ENCODE results near the gene ATP2C2. TPM values are rescaled to one million over a fixed set of nuclear protein-coding genes. Genes with fewer than 3 reads are reported as not detected.

The ATP2C2 gene
- total RNA-seq, 1 experiment from 2014 or later: 20.3 TPM

DNA sequence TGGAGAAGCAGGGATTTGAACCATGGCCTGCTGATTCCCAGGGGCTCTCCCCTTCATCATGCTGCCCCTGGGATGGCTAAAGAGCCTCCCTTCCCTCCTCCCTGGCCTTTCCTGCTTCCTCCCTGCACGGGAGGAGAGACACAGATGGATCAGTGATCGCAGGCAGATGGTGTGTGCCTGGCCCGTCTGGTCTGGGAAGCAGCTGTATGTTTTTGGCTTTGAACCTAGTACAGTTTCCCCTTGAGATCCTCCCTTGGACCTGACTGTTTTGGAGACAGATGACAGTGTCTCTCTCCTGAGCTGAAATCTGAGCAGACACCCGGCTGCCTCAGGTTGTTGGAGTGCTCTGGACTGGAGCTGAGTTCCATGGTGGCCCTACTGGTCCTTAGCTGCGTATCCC lies 29.0 kb upstream of the ATP2C2 start:
- intact Hi-C loops (cut with micrococcal nuclease): no loop called here
- RAD21 ChIA-PET (ENCODE audit: low non-redundant PET in 1 of 2, low total read pairs in 2 of 2, uncharacterized antibody in 2 of 2, unreplicated experiment in 2 of 2): no interaction called here
- ATAC-seq (no peak), DNase-seq (ENCODE audit: low read depth, low spot score) (no peak)
- POLR2A ChIA-PET: no interaction called here
- no peak for TF ChIP-seq SIN3A (IDR thresholded peaks at IDR 0.05; ENCODE audit: low read depth)
- TF ChIP-seq TCF7L2 (IDR thresholded peaks at IDR 0.05; ENCODE audit: borderline replicate concordance, extremely low read depth, insufficient read depth, insufficient read length): no peak
- TF ChIP-seq EZH2phosphoT487 (IDR thresholded peaks at IDR 0.05; ENCODE audit: borderline replicate concordance): no peak
- TF ChIP-seq POLR2A (IDR thresholded peaks at IDR 0.05; ENCODE audit: borderline replicate concordance, extremely low read depth, insufficient read depth, insufficient read length): no peak
- TF ChIP-seq, protein P1, sequence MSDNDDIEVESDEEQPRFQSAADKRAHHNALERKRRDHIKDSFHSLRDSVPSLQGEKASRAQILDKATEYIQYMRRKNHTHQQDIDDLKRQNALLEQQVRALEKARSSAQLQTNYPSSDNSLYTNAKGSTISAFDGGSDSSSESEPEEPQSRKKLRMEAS (IDR thresholded peaks at IDR 0.05): no peak
- no peak for TF ChIP-seq CEBPB (IDR thresholded peaks at IDR 0.05; ENCODE audit: low read depth)
- TF ChIP-seq SRF (IDR thresholded peaks at IDR 0.05; ENCODE audit: low read depth): no peak
- TF ChIP-seq, protein P2, sequence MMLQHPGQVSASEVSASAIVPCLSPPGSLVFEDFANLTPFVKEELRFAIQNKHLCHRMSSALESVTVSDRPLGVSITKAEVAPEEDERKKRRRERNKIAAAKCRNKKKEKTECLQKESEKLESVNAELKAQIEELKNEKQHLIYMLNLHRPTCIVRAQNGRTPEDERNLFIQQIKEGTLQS (IDR thresholded peaks at IDR 0.05): no peak
- no peak for TF ChIP-seq JUND (IDR thresholded peaks at IDR 0.05)
- no peak for TF ChIP-seq RAD21 (IDR thresholded peaks at IDR 0.05; ENCODE audit: low read depth)
- no peak for TF ChIP-seq EGR1 (IDR thresholded peaks at IDR 0.05; ENCODE audit: low read depth)
- no peak for TF ChIP-seq YY1 (IDR thresholded peaks at IDR 0.05; ENCODE audit: extremely low read depth, insufficient replicate concordance, low read depth, low read length)
- TF ChIP-seq ZFX (IDR thresholded peaks at IDR 0.05): no peak
- no peak for TF ChIP-seq FOSL1 (IDR thresholded peaks at IDR 0.05; ENCODE audit: low read depth)
- TF ChIP-seq POLR2AphosphoS5 (IDR thresholded peaks at IDR 0.05; ENCODE audit: low read depth, low read length): no peak
- CTCF ChIA-PET: interaction anchor here (1.4 kb wide), 1 partner anchor 62 kb away, joined by 5 read pairs; no protein-coding TSS in a partner anchor
- Histone ChIP-seq H3K4me2 (ENCODE audit: low read length) (no peak overlapping the region), H3K4me1 (ENCODE audit: control insufficient read depth in 1 of 2, insufficient read depth in 2 of 2, low read length in 2 of 2) (peaks cover 2 to 6% of the 10 kb centered on the region in 2 experiments; a peak in 1 of 4 replicates), H3K27me3 (ENCODE audit: insufficient read depth, low read length) (no peaks in the 10 kb centered on the region), H3K79me2 (ENCODE audit: insufficient read depth, low read length) (no peaks in the 10 kb centered on the region), H2AFZ (ENCODE audit: low read depth, low read length, poor library complexity, severe bottlenecking) (no peak overlapping the region), H3K4me3 (replicated peaks in 1 of 2; ENCODE audit: low read depth in 1 of 2, low read length in 2 of 2) (no peak overlapping the region), H3K9ac (ENCODE audit: low read length) (no peak overlapping the region), H4K20me1 (ENCODE audit: insufficient read depth) (no peaks in the 10 kb centered on the region), H3K9me3 (ENCODE audit: control insufficient read depth in 1 of 2, insufficient read depth in 1 of 2, low read depth in 1 of 2, low read length in 2 of 2) (peaks cover 4 to 9% of the 10 kb centered on the region in 2 experiments; a peak in 2 of 4 replicates), H3K36me3 (ENCODE audit: control insufficient read depth in 1 of 2, insufficient read depth in 2 of 2, low read length in 2 of 2) (no peaks in the 10 kb centered on the region), H3K27ac (ENCODE audit: low read depth, low read length) (no peak overlapping the region), H3K9me2 (ENCODE audit: insufficient read depth) (no peaks in the 10 kb centered on the region)
- BruUV-seq (replicated peaks): no TSS peak

Measured in HCT116 (cell line).